LNCAP (cell line): ENCODE measurements around the gene MYRFL.

Experiments
- TF ChIP-seq, protein P1 (sequence below): fragments of 450-650 bp; IDR thresholded peaks from 2 replicates; pipeline ENCODE4 v1.5.1; 2017; ENCODE audit warnings: mild to moderate bottlenecking

The MYRFL gene

DNA sequence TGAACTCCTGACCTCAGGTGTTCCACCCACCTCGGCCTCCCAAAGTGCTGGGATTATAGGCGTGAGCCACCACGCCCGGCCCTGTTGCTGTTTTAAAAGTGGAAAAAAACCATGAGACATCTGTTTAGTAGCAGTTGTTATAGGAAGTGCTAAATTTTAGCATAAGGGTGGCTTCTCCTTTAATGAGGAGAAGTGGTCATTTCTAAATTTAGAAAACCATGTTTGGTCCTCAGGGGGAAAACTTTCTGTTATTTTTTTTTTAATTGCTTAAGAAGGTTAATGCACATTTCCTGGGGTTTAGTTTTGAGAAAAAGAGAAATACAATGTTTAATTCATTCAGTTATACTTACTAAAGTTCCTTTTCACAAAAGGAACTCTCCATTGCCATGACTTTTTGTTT lies 102.1 kb downstream of the MYRFL start:
- TF ChIP-seq, protein P1, sequence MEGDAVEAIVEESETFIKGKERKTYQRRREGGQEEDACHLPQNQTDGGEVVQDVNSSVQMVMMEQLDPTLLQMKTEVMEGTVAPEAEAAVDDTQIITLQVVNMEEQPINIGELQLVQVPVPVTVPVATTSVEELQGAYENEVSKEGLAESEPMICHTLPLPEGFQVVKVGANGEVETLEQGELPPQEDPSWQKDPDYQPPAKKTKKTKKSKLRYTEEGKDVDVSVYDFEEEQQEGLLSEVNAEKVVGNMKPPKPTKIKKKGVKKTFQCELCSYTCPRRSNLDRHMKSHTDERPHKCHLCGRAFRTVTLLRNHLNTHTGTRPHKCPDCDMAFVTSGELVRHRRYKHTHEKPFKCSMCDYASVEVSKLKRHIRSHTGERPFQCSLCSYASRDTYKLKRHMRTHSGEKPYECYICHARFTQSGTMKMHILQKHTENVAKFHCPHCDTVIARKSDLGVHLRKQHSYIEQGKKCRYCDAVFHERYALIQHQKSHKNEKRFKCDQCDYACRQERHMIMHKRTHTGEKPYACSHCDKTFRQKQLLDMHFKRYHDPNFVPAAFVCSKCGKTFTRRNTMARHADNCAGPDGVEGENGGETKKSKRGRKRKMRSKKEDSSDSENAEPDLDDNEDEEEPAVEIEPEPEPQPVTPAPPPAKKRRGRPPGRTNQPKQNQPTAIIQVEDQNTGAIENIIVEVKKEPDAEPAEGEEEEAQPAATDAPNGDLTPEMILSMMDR, result no peak

DNA sequence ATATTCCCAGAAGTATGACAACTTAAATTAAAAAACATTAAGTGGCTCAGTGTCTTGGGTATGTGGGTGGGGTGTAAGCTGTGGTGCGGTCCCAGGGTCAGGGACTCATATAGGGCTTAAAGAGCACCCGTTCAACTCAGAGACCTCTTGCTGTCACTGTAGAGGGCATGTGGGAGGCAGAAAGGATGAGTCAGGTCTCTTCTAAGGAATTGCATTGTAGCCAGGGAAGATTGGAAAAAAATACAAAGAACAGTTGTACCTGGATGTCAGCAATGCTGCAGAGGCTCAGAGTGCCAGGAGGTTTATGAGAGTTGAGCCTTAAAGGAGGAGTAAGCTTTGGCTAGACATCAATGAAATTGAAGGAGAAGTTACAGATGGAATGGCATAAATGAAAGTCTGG lies 104.1 kb downstream of the MYRFL start:
- TF ChIP-seq, protein P1, result no peak

DNA sequence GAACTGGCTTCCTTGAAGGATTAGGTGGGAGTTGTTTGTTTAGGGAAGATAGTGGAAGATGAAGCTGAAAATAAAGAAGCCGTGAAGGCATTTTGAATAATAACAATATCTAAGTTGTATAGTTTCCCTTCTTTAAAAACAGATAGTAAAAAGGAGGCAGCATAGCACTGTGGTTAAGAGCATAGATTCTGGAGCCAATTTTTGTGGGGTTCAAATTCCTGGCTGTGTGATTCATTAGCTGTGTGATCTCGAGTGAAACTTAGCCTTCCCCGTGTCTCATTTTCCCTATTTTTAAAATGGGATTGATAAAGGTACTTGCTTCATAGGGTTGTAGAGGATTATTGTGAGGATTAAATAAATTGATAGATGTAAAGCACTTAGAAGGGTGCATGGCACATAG lies 104.5 kb downstream of the MYRFL start:
- TF ChIP-seq, protein P1, result no peak

DNA sequence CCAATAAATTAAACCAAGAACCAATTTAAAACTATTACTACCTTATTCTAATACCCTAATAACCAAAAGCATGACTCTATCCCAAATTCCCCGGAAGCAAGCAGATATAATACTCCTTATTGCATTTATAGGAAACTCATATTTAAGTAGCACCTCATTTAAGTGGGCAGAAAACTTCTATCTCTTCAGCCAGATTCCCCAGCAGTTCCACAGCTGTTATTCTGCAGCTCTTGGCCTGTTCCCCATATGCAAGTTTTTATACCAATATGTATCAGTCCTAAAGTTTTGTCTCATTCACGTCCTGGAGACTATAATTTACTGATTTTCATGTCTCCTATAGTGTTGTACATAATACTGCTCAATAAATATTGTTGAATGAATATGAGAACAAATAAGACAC lies 106.5 kb downstream of the MYRFL start:
- TF ChIP-seq, protein P1, result no peak

DNA sequence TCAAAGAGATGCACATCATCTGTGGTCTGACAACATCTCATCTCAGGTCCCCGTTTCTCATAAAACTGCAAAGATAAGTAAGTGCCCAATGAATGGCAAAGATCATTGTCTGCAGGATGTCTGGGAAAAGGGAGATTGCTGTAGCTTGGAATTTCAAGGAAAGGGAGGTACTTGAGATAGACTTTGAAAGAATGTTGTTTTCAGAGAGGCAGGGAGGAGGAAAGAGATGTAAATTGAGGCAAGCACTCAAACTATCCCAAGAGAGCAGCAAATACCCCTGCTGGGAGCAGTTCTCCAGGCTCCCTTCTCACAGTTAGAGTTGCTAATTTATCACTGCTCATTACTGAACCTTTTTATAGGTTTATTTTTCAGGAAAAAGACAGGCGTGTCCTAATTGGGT lies 107.1 kb downstream of the MYRFL start:
- TF ChIP-seq, protein P1, result no peak

DNA sequence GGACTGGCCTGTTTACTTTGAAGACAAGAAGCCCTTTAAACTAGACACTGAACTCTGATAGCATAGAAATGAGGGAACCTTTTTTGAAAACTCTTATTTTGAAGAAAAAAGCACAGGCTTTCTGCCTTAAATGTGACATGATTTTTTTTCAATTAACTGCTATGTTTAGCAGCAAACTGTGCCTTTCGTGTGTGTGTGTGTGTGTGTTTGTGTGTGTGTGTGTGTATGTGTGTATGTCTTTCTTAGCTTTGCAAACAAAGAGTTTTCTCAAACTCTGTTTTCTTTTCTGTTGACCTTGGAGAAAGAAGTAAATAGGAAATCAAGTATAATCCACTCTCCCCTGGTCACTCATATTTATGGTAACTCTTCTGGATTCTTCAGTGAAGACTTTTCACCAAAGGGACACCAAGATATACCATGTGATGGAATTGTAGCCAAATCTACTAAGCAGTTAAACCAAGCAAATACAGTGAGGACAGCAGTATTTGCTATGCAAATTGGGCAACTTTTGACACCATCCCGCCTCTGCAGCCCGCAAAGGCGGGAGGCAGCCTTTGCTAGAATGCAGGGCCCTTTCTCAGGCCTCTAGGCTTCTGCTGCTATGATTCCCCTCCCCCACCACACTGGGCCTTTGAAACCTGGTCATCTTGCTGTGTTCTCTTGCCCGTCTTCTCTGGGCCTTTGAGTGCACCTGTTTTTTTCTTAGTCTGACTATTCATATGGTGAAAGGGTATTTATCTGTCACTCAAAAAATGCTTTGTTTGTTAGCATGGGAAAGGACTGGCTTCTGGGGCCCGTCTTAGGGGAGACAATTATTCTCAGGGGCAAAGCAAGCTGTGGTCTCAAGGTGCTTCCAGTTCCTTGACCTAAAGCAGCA lies 107.9 kb downstream of the MYRFL start:
- TF ChIP-seq, protein P1, result no peak

DNA sequence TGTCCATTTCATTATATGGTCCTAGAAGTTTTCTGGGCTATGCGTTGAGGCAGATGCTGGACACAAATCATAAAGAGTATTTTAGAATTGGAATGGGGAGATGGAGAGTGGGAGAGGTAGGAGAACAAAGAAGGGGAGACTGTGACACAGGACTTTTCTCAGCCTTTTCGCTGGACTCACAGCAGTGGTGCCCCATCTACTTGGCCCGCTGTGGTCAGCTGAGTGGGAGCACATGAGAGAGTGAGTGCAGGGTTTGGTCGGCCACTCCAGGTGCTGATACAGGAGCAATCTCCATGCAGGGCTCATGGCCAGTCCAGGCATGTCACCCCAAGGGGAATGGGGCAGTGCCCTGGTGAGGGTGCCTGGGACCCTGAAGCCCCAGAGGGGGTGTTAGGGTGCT lies 109.0 kb downstream of the MYRFL start:
- TF ChIP-seq, protein P1, result no peak
